ENCODE results near the gene RAC3.
"Not testable (repeated sequence)": the region's sequence is repeated elsewhere in the genome, so short reads cannot be mapped to it uniquely, and the experiment has no call there.

The RAC3 gene

GRCh38 chr17:82023447-82024241, 7.8 kb upstream of the RAC3 start:
- DNase-seq (ENCODE audit: low spot score) = no peak

GRCh38 chr17:82024859-82025258, 6.6 kb upstream of the RAC3 start:
- no peak for DNase-seq (ENCODE audit: low spot score)

GRCh38 chr17:82025401-82026107, 5.9 kb upstream of the RAC3 start:
- no peak for DNase-seq (ENCODE audit: low spot score)

GRCh38 chr17:82028246-82028645, 3.2 kb upstream of the RAC3 start:
- no peak for DNase-seq (ENCODE audit: low spot score)

- DNase-seq (ENCODE audit: low spot score) = no peak
Measured at GRCh38 chr17:82028966-82029365, 2.5 kb upstream of the RAC3 start.

- DNase-seq (ENCODE audit: low spot score) = no peak
Measured at GRCh38 chr17:82029391-82029790, 2.1 kb upstream of the RAC3 start.

GRCh38 chr17:82029990-82030469, 1.4 kb upstream of the RAC3 start:
- DNase-seq (ENCODE audit: low spot score) = no peak

- DNase-seq (ENCODE audit: low spot score) = peak; percentile 60
Measured at GRCh38 chr17:82030470-82031302, 792 bp upstream of the RAC3 start.

- no peak for DNase-seq (ENCODE audit: low spot score)
Measured at GRCh38 chr17:82031885-82032627, 578 bp downstream of the RAC3 start.

GRCh38 chr17:82033359-82034085, 2.0 kb downstream of the RAC3 start:
- no peak for DNase-seq (ENCODE audit: low spot score)

- DNase-seq (ENCODE audit: low spot score) = no peak
Measured at GRCh38 chr17:82034371-82035011, 3.0 kb downstream of the RAC3 start.

GRCh38 chr17:82035488-82035887, 4.0 kb downstream of the RAC3 start:
- DNase-seq (ENCODE audit: low spot score) = no peak

- DNase-seq (ENCODE audit: low spot score) = no peak
Measured at GRCh38 chr17:82035956-82036633, 4.6 kb downstream of the RAC3 start.

- DNase-seq (ENCODE audit: low spot score) = no peak
Measured at GRCh38 chr17:82036634-82037091, 5.2 kb downstream of the RAC3 start.

GRCh38 chr17:82037092-82037888, 5.8 kb downstream of the RAC3 start, which contains the start of gene DCXR:
Gene DCXR, minus strand, starts transcription at chr17:82037697. Its CDS starts 15 bp downstream, at chr17:82037682.
- DNase-seq (ENCODE audit: low spot score) = peak; percentile 95

GRCh38 chr17:82037889-82038195, 6.4 kb downstream of the RAC3 start:
- no peak for DNase-seq (ENCODE audit: low spot score)

GRCh38 chr17:82038796-82039409, 7.4 kb downstream of the RAC3 start:
- DNase-seq (ENCODE audit: low spot score) = not testable (repeated sequence)

GRCh38 chr17:82039695-82040299, 8.3 kb downstream of the RAC3 start:
- no peak for DNase-seq (ENCODE audit: low spot score)

Data from putamen (tissue), 1 donor.